Measurements from ENCODE around the gene AP3B2. TPM values are rescaled to one million over a fixed set of nuclear protein-coding genes. Genes with fewer than 3 reads are reported as not detected.
A peak's percentile ranks its signal among the peaks of the same experiment; 100 is the strongest.

Gene AP3B2
- total RNA-seq, 1 experiment from 2014 or later, result 7.5 TPM

DNA sequence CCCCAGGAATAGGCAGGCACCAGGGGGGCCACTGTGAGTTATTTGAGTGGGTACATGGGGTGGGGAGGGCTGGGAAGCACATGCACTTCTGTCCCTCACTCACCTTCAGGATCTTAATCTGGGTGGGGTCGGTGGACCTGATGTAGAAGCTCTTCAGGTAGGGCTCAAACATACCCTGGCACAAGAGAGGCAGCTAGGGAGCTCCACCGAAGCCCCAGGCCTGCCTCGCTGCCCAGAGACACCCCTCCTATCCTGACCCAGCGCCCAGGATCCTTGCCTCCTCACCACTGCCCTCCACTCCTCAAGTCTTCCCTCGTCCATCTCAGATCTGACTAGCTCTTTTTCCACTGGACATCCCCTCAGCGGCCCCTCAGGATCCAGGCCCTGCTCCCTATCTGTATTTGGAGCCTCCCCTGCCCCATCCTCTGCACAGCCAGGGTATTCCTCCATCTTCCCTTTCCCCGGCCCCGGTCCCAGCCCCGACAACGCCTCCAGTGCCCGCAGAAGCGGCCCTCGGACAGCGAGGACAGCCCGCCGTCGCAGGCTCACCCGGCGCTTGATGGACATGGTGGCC lies 30.0 kb downstream of the AP3B2 start:
- no TSS peak for BruUV-seq (replicated peaks)
- ChIA-PET CTCF (interaction anchor here (0.6 to 0.7 kb wide), 2 partner anchors 55 to 71 kb away, joined by 3 read pairs; no protein-coding TSS in a partner anchor), POLR2A (interaction anchor here (0.5 to 3.1 kb wide), 9 partner anchors 8 to 153 kb away, joined by 3 to 16 read pairs (median 4); partner anchors contain the start of genes RPS17 and WHAMM)
- Mint-ChIP-seq H3K27me3 (ENCODE audit: insufficient read depth, unreplicated experiment) (peaks cover 14% of the 10 kb centered on the region), H3K4me3 (ENCODE audit: unreplicated experiment) (peak overlapping the region; percentile 77), H3K9me3 (ENCODE audit: unreplicated experiment) (no peaks in the 10 kb centered on the region), H3K27ac (ENCODE audit: low read depth, unreplicated experiment) (peak overlapping the region; percentile 25), H3K4me1 (ENCODE audit: insufficient read depth, unreplicated experiment) (no peaks in the 10 kb centered on the region), H3K36me3 (ENCODE audit: insufficient read depth, unreplicated experiment) (no peaks in the 10 kb centered on the region)
- TF ChIP-seq, protein P1, sequence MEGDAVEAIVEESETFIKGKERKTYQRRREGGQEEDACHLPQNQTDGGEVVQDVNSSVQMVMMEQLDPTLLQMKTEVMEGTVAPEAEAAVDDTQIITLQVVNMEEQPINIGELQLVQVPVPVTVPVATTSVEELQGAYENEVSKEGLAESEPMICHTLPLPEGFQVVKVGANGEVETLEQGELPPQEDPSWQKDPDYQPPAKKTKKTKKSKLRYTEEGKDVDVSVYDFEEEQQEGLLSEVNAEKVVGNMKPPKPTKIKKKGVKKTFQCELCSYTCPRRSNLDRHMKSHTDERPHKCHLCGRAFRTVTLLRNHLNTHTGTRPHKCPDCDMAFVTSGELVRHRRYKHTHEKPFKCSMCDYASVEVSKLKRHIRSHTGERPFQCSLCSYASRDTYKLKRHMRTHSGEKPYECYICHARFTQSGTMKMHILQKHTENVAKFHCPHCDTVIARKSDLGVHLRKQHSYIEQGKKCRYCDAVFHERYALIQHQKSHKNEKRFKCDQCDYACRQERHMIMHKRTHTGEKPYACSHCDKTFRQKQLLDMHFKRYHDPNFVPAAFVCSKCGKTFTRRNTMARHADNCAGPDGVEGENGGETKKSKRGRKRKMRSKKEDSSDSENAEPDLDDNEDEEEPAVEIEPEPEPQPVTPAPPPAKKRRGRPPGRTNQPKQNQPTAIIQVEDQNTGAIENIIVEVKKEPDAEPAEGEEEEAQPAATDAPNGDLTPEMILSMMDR (IDR thresholded peaks at IDR 0.05; ENCODE audit: unreplicated experiment), result no peak
- intact Hi-C loops (cut with micrococcal nuclease), result loop anchor here (1.0 kb wide), 1 partner anchor 153 kb away; no protein-coding TSS in a partner anchor
- no peak for DNase-seq (ENCODE audit: unreplicated experiment)

DNA sequence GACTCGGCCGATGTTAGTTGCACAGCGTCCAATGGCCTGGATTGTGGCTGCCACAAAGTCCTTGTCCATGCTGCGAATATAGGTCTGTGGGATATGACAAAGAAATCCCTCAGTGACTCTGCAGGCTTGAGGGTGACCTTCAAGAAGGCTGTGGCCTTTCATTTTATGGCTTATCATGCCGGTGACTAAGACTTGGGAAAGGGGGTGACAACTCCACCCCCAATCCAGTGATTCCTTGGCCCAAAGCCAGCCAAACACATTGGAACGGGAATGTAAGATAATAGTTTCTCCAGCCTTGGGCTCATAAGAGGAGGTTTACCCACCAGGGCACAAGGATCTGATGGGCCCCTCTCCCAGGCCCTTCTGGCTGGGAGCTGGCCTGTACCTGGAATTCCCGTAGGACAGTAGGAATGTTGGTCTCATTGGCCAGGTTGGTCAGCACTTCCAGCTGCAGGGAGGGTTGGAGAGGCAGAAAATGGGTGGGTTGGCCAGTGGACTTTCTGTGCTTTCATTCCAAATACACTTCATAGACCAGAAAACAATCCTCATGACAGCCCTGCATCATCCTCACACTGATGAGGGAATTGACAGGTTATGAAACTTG lies 31.9 kb downstream of the AP3B2 start:
- no TSS peak for BruUV-seq (replicated peaks)

GRCh38 chr15:82674873-82675272 lies 34.8 kb downstream of the AP3B2 start:
- no TSS peak for BruUV-seq (replicated peaks)
- TF ChIP-seq, protein P1 (IDR thresholded peaks at IDR 0.05; ENCODE audit: unreplicated experiment), result no peak
- ChIA-PET POLR2A (no interaction called here), CTCF (interaction anchor here (0.6 kb wide), 1 partner anchor 606 kb away, joined by 3 read pairs; no protein-coding TSS in a partner anchor)
- intact Hi-C loops (cut with micrococcal nuclease), result no loop called here
- Mint-ChIP-seq H3K4me3 (ENCODE audit: unreplicated experiment) (no peak overlapping the region), H3K27ac (ENCODE audit: low read depth, unreplicated experiment) (no peak overlapping the region), H3K9me3 (ENCODE audit: unreplicated experiment) (no peaks in the 10 kb centered on the region), H3K27me3 (ENCODE audit: insufficient read depth, unreplicated experiment) (peaks cover 14% of the 10 kb centered on the region), H3K36me3 (ENCODE audit: insufficient read depth, unreplicated experiment) (no peaks in the 10 kb centered on the region), H3K4me1 (ENCODE audit: insufficient read depth, unreplicated experiment) (no peaks in the 10 kb centered on the region)
- DNase-seq (ENCODE audit: unreplicated experiment), result no peak

More for the DNA sequence above, 31.9 kb downstream of the AP3B2 start:
- TF ChIP-seq, protein P1 (IDR thresholded peaks at IDR 0.05; ENCODE audit: unreplicated experiment), result no peak
- Mint-ChIP-seq H3K4me3 (ENCODE audit: unreplicated experiment) (no peak overlapping the region), H3K27ac (ENCODE audit: low read depth, unreplicated experiment) (no peak overlapping the region), H3K36me3 (ENCODE audit: insufficient read depth, unreplicated experiment) (no peaks in the 10 kb centered on the region), H3K4me1 (ENCODE audit: insufficient read depth, unreplicated experiment) (no peaks in the 10 kb centered on the region), H3K27me3 (ENCODE audit: insufficient read depth, unreplicated experiment) (peaks cover 14% of the 10 kb centered on the region), H3K9me3 (ENCODE audit: unreplicated experiment) (no peaks in the 10 kb centered on the region)
- intact Hi-C loops (cut with micrococcal nuclease), result no loop called here
- no peak for DNase-seq (ENCODE audit: unreplicated experiment)
- ChIA-PET POLR2A (interaction anchor here (0.6 kb wide), 2 partner anchors 73 to 78 kb away, joined by 3 read pairs; no protein-coding TSS in a partner anchor), CTCF (no interaction called here)

GRCh38 chr15:82670699-82671098 lies 39.0 kb downstream of the AP3B2 start:
- POLR2A ChIA-PET, result no interaction called here
- no TSS peak for BruUV-seq (replicated peaks)
- intact Hi-C loops (cut with micrococcal nuclease), result no loop called here
- CTCF ChIA-PET, result no interaction called here
- no peaks in the 10 kb centered on the region for H3K9me3 Mint-ChIP-seq (ENCODE audit: unreplicated experiment)
- H3K4me3 Mint-ChIP-seq (ENCODE audit: unreplicated experiment), result no peak overlapping the region
- TF ChIP-seq, protein P1 (IDR thresholded peaks at IDR 0.05; ENCODE audit: unreplicated experiment), result no peak
- no peaks in the 10 kb centered on the region for H3K36me3 Mint-ChIP-seq (ENCODE audit: insufficient read depth, unreplicated experiment)
- no peaks in the 10 kb centered on the region for H3K27me3 Mint-ChIP-seq (ENCODE audit: insufficient read depth, unreplicated experiment)
- no peak overlapping the region for H3K27ac Mint-ChIP-seq (ENCODE audit: low read depth, unreplicated experiment)
- H3K4me1 Mint-ChIP-seq (ENCODE audit: insufficient read depth, unreplicated experiment), result no peaks in the 10 kb centered on the region
- DNase-seq (ENCODE audit: unreplicated experiment), result no peak
